Chondrocyte (in vitro differentiated cells): Measurements from ENCODE around the gene MOBP. TPM values are rescaled to one million over a fixed set of nuclear protein-coding genes. Genes with fewer than 3 reads are reported as not detected.
A peak's percentile ranks its signal among the peaks of the same experiment; 100 is the strongest.

Source experiments
- DNase-seq: peaks from one replicate; pipeline ENCODE4 v3.0.0; 2021; ENCODE audit warnings: mixed read lengths, low spot score
- H3K27ac Mint-ChIP-seq: one replicate; pipeline ENCODE4 v1.8.0; 2021; ENCODE audit warnings: mild to moderate bottlenecking, moderate library complexity, mixed read lengths; ENCODE audit not compliant: unreplicated experiment
- H3K27me3 Mint-ChIP-seq: 2 replicates; pipeline ENCODE4 v1.8.0; 2021; ENCODE audit warnings: low read depth, mixed read lengths
- H3K36me3 Mint-ChIP-seq: 2 replicates; pipeline ENCODE4 v1.8.0; 2021; ENCODE audit warnings: low read depth, mixed read lengths
- H3K4me1 Mint-ChIP-seq: 2 replicates; pipeline ENCODE4 v1.8.0; 2021; ENCODE audit warnings: low read depth, mild to moderate bottlenecking, mixed read lengths
- H3K4me3 Mint-ChIP-seq: one replicate; pipeline ENCODE4 v1.8.0; 2021; ENCODE audit warnings: mild to moderate bottlenecking, moderate library complexity, mixed read lengths; ENCODE audit not compliant: unreplicated experiment
- H3K9me3 Mint-ChIP-seq: 2 replicates; pipeline ENCODE4 v1.8.0; 2021; ENCODE audit warnings: low read depth, mixed read lengths
- CTCF ChIP-seq: fragments of 200-600 bp; sonication (generic); IDR thresholded peaks from 2 replicates; pipeline ENCODE4 v1.5.0; 2021; ENCODE audit warnings: antibody characterized with exemption, mild to moderate bottlenecking, moderate library complexity
- total RNA-seq: library from RNA; stranded (reverse); gene quantifications from 3 replicates; pipeline ENCODE4 v1.2.1, GENCODE V29; 2021

Gene MOBP
- total RNA-seq, 1 donor from 2014 or later = not detected

- H3K4me3 Mint-ChIP-seq = no peak overlapping the region
- DNase-seq = no peak
- no peaks in the 10 kb centered on the region for H3K9me3 Mint-ChIP-seq
- peaks cover 14% of the 10 kb centered on the region for H3K27me3 Mint-ChIP-seq
- no peaks in the 10 kb centered on the region for H3K36me3 Mint-ChIP-seq
- H3K4me1 Mint-ChIP-seq = no peaks in the 10 kb centered on the region
- TF ChIP-seq CTCF = no peak
- no peak overlapping the region for H3K27ac Mint-ChIP-seq
Measured at GRCh38 chr3:39540162-39540921, 72.9 kb downstream of the MOBP start.

- no peak for DNase-seq
- no peak overlapping the region for H3K4me3 Mint-ChIP-seq
- H3K27ac Mint-ChIP-seq = no peak overlapping the region
- H3K9me3 Mint-ChIP-seq = no peaks in the 10 kb centered on the region
- H3K27me3 Mint-ChIP-seq = peaks cover 9% of the 10 kb centered on the region
- H3K4me1 Mint-ChIP-seq = no peaks in the 10 kb centered on the region
- TF ChIP-seq CTCF = no peak
- no peaks in the 10 kb centered on the region for H3K36me3 Mint-ChIP-seq
Measured at GRCh38 chr3:39541442-39541841, 74.0 kb downstream of the MOBP start.

- H3K27me3 Mint-ChIP-seq = peaks cover 9% of the 10 kb centered on the region
- no peaks in the 10 kb centered on the region for H3K36me3 Mint-ChIP-seq
- H3K9me3 Mint-ChIP-seq = no peaks in the 10 kb centered on the region
- H3K27ac Mint-ChIP-seq = no peak overlapping the region
- H3K4me1 Mint-ChIP-seq = no peaks in the 10 kb centered on the region
- H3K4me3 Mint-ChIP-seq = no peak overlapping the region
- no peak for DNase-seq
- TF ChIP-seq CTCF = peak; percentile 75
Measured at GRCh38 chr3:39541917-39542329, 74.4 kb downstream of the MOBP start.

- TF ChIP-seq CTCF = no peak
- Mint-ChIP-seq H3K36me3 (no peaks in the 10 kb centered on the region), H3K4me3 (no peak overlapping the region), H3K27ac (no peak overlapping the region), H3K4me1 (no peaks in the 10 kb centered on the region), H3K27me3 (peaks cover 9% of the 10 kb centered on the region), H3K9me3 (no peaks in the 10 kb centered on the region)
- no peak for DNase-seq
Measured at GRCh38 chr3:39542588-39542988, 75.1 kb downstream of the MOBP start.

- no peak overlapping the region for H3K27ac Mint-ChIP-seq
- no peak overlapping the region for H3K4me3 Mint-ChIP-seq
- H3K9me3 Mint-ChIP-seq = peaks cover 10% of the 10 kb centered on the region
Measured at GRCh38 chr3:39548282-39548681, 80.8 kb downstream of the MOBP start.

More at GRCh38 chr3:39548282-39548681, 80.8 kb downstream of the MOBP start:
- no peaks in the 10 kb centered on the region for H3K4me1 Mint-ChIP-seq
- DNase-seq = no peak
- peaks cover 22% of the 10 kb centered on the region for H3K27me3 Mint-ChIP-seq
- H3K36me3 Mint-ChIP-seq = no peaks in the 10 kb centered on the region
- no peak for TF ChIP-seq CTCF
